HG03103 (cell line): ENCODE results near the gene EXO1.

Experiments
- ATAC-seq: cut with Tn5 transposase; IDR thresholded peaks from one replicate; pipeline ENCODE4 v1.9.1; 2021; ENCODE audit warnings: low read depth; ENCODE audit not compliant: unreplicated experiment

The EXO1 gene

GRCh38 chr1:241881440-241881839, 33.4 kb downstream of the EXO1 start:
- ATAC-seq, result no peak

GRCh38 chr1:241883159-241883558, 35.2 kb downstream of the EXO1 start:
- no peak for ATAC-seq

- no peak for ATAC-seq
Observed at GRCh38 chr1:241888232-241888631, 40.2 kb downstream of the EXO1 start.

- ATAC-seq, result no peak
Observed at GRCh38 chr1:241891296-241891695, 43.3 kb downstream of the EXO1 start.

GRCh38 chr1:241894016-241894415, 46.0 kb downstream of the EXO1 start:
- ATAC-seq, result no peak

GRCh38 chr1:241895013-241895412, 47.0 kb downstream of the EXO1 start:
- peak; percentile 53 for ATAC-seq

GRCh38 chr1:241896670-241896962, 48.6 kb downstream of the EXO1 start:
- no peak for ATAC-seq

- ATAC-seq, result no peak
Observed at GRCh38 chr1:241899210-241899609, 51.2 kb downstream of the EXO1 start.

GRCh38 chr1:241900381-241900780, 52.4 kb downstream of the EXO1 start:
- ATAC-seq, result no peak

GRCh38 chr1:241902391-241903065, 54.5 kb downstream of the EXO1 start:
- ATAC-seq, result no peak

GRCh38 chr1:241916196-241916595, 68.2 kb downstream of the EXO1 start:
- ATAC-seq, result no peak

GRCh38 chr1:241917487-241917886, 69.5 kb downstream of the EXO1 start:
- ATAC-seq, result no peak

- no peak for ATAC-seq
Observed at GRCh38 chr1:241918879-241919278, 70.9 kb downstream of the EXO1 start.

GRCh38 chr1:241924080-241924808, 76.2 kb downstream of the EXO1 start:
- no peak for ATAC-seq

- no peak for ATAC-seq
Observed at GRCh38 chr1:241926141-241926540, 78.1 kb downstream of the EXO1 start.

- no peak for ATAC-seq
Observed at GRCh38 chr1:241927321-241927720, 79.3 kb downstream of the EXO1 start.

- no peak for ATAC-seq
Observed at GRCh38 chr1:241932845-241933244, 84.8 kb downstream of the EXO1 start.

- ATAC-seq, result no peak
Observed at GRCh38 chr1:241934201-241934848, 86.3 kb downstream of the EXO1 start.

- no peak for ATAC-seq
Observed at GRCh38 chr1:241934866-241935265, 86.9 kb downstream of the EXO1 start.
